PFSK-1 (cell line): ENCODE measurements around the gene SYVN1.

ENCODE experiments used
- FOXP2 ChIP-seq: optimal IDR thresholded peaks from 2 replicates; pipeline ENCODE3; 2011; ENCODE audit warnings: borderline replicate concordance, control low read depth, inconsistent platforms; ENCODE audit not compliant: insufficient read depth; ENCODE audit errors: extremely low read length, extremely low read depth
- POLR2AphosphoS5 ChIP-seq: IDR thresholded peaks from 2 replicates; pipeline ENCODE4 v1.6.1; 2012; ENCODE audit warnings: low read depth, mild to moderate bottlenecking, control low read depth, low read length, moderate library complexity
- SIN3A ChIP-seq: IDR thresholded peaks from 2 replicates; pipeline ENCODE4 v1.6.1; 2012; ENCODE audit warnings: mild to moderate bottlenecking, low read length, moderate library complexity, borderline replicate concordance; ENCODE audit not compliant: insufficient read depth
- TAF1 ChIP-seq: IDR thresholded peaks from 2 replicates; pipeline ENCODE4 v1.6.1; 2012; ENCODE audit warnings: low read length, control low read depth, borderline replicate concordance; ENCODE audit not compliant: insufficient read depth
- TF ChIP-seq, protein P1 (sequence below), 2 experiments: IDR thresholded peaks; 2 replicates each; pipeline versions ENCODE4 v1.6.1 to v1.8.0; 2011 to 2012; ENCODE audit warnings: low read depth in 2 of 2, low read length in 2 of 2, control low read depth in 1 of 2, inconsistent platforms in 1 of 2, mild to moderate bottlenecking in 1 of 2, moderate library complexity in 1 of 2; ENCODE audit not compliant: insufficient read depth in 1 of 2

The SYVN1 gene

GRCh38 chr11:65107078-65107477 is 27.2 kb downstream of the SYVN1 start:
- TF ChIP-seq, protein P1, sequence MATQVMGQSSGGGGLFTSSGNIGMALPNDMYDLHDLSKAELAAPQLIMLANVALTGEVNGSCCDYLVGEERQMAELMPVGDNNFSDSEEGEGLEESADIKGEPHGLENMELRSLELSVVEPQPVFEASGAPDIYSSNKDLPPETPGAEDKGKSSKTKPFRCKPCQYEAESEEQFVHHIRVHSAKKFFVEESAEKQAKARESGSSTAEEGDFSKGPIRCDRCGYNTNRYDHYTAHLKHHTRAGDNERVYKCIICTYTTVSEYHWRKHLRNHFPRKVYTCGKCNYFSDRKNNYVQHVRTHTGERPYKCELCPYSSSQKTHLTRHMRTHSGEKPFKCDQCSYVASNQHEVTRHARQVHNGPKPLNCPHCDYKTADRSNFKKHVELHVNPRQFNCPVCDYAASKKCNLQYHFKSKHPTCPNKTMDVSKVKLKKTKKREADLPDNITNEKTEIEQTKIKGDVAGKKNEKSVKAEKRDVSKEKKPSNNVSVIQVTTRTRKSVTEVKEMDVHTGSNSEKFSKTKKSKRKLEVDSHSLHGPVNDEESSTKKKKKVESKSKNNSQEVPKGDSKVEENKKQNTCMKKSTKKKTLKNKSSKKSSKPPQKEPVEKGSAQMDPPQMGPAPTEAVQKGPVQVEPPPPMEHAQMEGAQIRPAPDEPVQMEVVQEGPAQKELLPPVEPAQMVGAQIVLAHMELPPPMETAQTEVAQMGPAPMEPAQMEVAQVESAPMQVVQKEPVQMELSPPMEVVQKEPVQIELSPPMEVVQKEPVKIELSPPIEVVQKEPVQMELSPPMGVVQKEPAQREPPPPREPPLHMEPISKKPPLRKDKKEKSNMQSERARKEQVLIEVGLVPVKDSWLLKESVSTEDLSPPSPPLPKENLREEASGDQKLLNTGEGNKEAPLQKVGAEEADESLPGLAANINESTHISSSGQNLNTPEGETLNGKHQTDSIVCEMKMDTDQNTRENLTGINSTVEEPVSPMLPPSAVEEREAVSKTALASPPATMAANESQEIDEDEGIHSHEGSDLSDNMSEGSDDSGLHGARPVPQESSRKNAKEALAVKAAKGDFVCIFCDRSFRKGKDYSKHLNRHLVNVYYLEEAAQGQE (IDR thresholded peaks at IDR 0.05; ENCODE audit: insufficient read depth in 1 of 2, low read depth in 2 of 2, low read length in 2 of 2), result no peak
- TF ChIP-seq SIN3A (no peak), TAF1 (no peak), POLR2AphosphoS5 (no peak), FOXP2 (no peak)

DNA sequence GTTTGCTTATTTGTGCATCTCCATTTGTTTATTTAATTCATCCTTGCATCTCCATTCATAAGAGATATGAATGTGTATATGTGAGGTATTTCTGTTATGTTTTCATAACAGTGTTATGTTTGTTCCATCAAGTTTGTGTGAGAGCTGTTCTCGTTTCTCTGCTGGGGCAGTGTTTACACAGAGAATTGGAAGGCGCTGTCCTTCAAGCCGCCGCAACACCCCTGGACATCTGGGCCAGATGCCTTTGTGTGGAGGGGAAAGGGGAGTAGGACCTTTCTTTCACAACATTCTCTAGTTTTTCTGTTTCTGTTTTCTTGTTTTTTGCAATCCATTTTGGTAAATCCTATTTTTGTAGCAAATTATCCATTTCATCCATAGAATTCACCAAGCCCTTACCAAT is 29.7 kb downstream of the SYVN1 start:
- no peak for TF ChIP-seq SIN3A
- no peak for TF ChIP-seq FOXP2
- TF ChIP-seq POLR2AphosphoS5, result no peak
- no peak for TF ChIP-seq TAF1

DNA sequence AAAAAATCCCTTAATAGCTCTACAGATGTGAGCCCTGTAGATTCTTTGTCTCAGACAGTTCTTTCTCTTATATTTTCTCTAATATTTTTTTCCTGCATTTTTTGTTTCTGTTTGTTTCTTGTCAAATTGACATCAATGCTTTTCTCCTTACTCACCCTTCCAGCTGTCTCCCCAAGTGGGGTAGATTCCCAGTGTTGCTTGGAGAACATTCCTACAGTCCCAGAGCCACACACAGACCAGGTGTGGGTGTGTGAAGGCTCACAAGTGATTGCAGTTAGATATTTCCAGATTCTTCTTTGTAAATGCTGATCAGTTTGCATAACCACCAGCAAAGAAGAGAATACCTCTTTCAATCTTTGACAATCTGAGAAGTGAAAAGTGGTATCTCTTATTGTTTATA is 30.8 kb downstream of the SYVN1 start:
- TF ChIP-seq TAF1, result no peak

DNA sequence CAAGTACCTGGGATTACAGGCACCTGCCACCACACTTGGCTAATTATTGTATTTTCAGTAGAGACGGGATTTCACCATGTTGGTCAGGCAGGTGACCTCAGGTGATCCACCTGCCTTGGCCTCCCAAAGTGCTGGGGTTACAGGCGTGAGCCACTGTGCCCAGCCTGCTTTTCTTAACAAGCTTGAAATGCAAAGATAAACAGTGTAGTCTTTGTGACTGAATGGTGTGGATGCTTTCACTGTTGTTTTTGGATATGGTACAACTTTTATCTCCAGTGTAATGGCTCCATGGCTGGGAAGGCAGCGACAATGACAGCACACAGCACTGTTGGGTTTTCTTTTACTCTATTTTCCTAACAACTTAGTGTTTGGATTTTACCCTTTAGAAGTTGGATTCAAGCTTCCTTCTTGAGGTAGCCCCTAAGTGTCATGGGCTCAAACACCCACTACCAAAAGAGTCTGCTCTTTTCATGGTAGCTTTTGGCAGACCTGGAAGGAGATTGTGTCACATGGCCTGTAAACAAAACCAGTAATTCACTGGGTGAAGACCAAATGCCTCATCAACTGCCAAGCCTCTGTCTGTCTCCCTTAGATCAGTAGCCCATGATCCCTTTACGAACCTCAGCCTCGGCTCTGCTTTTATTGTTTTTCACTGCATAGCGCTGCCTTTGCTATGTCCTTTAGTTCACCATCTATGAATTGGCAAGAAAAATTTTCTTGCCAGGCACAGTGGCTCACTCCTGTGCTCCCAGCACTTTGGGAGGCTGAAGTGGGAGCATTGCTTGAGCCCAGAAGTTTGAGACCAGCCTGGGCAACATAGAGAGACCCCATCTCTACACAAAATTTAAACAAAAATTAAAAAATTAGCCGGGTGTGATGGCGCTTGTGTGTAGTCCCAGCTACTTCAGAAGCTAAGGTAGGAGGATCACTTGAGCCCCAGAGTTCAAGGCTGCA is 31.9 kb downstream of the SYVN1 start:
- TF ChIP-seq FOXP2, result no peak
- TF ChIP-seq SIN3A, result 0 out of 2 replicates have a peak, but pooled peaks have one; percentile 21

DNA sequence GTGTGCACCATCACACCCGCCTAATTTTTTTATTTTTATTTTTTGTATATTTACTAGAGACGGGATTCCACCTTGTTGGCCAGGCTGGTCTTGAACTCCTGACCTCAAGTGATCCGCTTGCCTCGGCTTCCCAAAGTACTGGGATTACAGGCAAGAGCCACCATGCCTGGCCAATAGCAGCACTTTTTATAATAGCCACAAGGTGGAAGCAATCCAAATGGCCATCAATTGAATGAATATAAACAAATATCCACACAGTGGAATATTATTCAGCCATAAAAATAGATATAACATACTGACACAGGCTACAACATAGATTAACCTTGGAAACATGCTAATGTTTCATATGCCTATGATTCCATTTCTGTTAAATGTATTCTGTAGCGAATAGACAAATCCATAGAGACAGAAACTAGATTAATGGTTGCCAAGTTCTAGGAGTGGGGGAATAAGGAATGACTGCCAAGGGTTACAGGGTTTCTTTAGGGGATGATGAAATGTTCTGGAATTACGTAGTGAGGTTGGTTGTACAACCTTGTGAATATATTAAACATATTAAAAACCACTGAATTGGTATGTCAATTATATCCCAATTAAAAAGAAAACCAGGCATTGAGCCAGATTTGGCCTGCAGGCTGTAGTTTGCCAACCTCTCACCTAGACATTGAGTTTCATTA is 33.5 kb downstream of the SYVN1 start:
- TF ChIP-seq FOXP2, result no peak
- no peak for TF ChIP-seq TAF1
- TF ChIP-seq, protein P1 (IDR thresholded peaks at IDR 0.05; ENCODE audit: insufficient read depth in 1 of 2, low read depth in 2 of 2, low read length in 2 of 2), result no peak
- no peak for TF ChIP-seq SIN3A
- no peak for TF ChIP-seq POLR2AphosphoS5

DNA sequence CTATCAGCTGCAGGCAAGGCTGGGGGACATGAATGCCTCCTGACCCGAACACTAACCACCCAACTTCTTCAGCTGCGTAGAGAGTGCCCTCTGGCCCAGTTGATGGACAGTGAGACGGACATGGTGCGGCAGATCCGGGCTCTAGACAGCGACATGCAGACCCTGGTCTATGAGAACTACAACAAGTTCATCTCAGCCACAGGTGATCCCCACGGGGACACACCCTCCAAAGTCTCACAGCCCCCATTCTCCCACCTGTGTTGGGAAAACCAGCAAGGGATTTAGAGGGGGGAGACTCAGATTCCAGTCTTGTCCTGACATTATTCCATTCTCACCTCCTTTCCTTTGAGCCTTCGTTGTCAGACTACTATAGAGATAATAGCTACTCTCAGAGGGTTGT is 37.4 kb downstream of the SYVN1 start:
- TF ChIP-seq SIN3A (no peak), FOXP2 (no peak), POLR2AphosphoS5 (no peak), TAF1 (no peak)
- TF ChIP-seq, protein P1 (IDR thresholded peaks at IDR 0.05; ENCODE audit: insufficient read depth in 1 of 2, low read depth in 2 of 2, low read length in 2 of 2), result no peak
